ENCODE measurements around the gene PGLYRP4. TPM values are rescaled to one million over a fixed set of nuclear protein-coding genes. Genes with fewer than 3 reads are reported as not detected.

The PGLYRP4 gene
- total and polyA plus RNA-seq, 4 donors: not detected

Other genes starting within 250 kb of the PGLYRP4 start
- not detected for gene SPRR2F, start 235.3 kb downstream of the PGLYRP4 start, total RNA-seq
- not detected for gene SPRR2F, start 235.3 kb downstream of the PGLYRP4 start, polyA plus RNA-seq
- not detected for gene SPRR2G, start 198.0 kb downstream of the PGLYRP4 start, total RNA-seq
- gene SPRR2G, start 198.0 kb downstream of the PGLYRP4 start, polyA plus RNA-seq: not detected
- gene LELP1, start 145.4 kb downstream of the PGLYRP4 start, total RNA-seq: not detected
- not detected for gene LELP1, start 145.4 kb downstream of the PGLYRP4 start, polyA plus RNA-seq
- gene PRR9, start 131.3 kb downstream of the PGLYRP4 start, total RNA-seq: not detected
- gene PRR9, start 131.3 kb downstream of the PGLYRP4 start, polyA plus RNA-seq: not detected
- not detected for gene LORICRIN, start 89.2 kb downstream of the PGLYRP4 start, total RNA-seq
- gene LORICRIN, start 89.2 kb downstream of the PGLYRP4 start, polyA plus RNA-seq: not detected
- gene PGLYRP3, start 35.9 kb downstream of the PGLYRP4 start, total RNA-seq: not detected
- gene PGLYRP3, start 35.9 kb downstream of the PGLYRP4 start, polyA plus RNA-seq: not detected
- 100 to 1,000 TPM; 131 to 276 TPM for gene S100A9, start 9.0 kb upstream of the PGLYRP4 start, total RNA-seq
- 100 to 1,000 TPM; 110 to 485 TPM for gene S100A9, start 9.0 kb upstream of the PGLYRP4 start, polyA plus RNA-seq
- 10 to 100 TPM in 1 of 2 donors, 1 to 10 TPM in 1; 4.4 to 23.6 TPM for gene S100A12, start 26.8 kb upstream of the PGLYRP4 start, total RNA-seq
- 10 to 100 TPM in 1 of 2 donors, 1 to 10 TPM in 1; 1.7 to 58.6 TPM for gene S100A12, start 26.8 kb upstream of the PGLYRP4 start, polyA plus RNA-seq
- 100 to 1,000 TPM in 1 of 2 donors, 10 to 100 TPM in 1; 83.5 to 185 TPM for gene S100A8, start 42.2 kb upstream of the PGLYRP4 start, total RNA-seq
- gene S100A8, start 42.2 kb upstream of the PGLYRP4 start, polyA plus RNA-seq: 100 to 1,000 TPM in 1 of 2 donors, 10 to 100 TPM in 1; 48.2 to 218 TPM
- gene S100A7A, start 67.7 kb upstream of the PGLYRP4 start, total RNA-seq: not detected
- gene S100A7A, start 67.7 kb upstream of the PGLYRP4 start, polyA plus RNA-seq: not detected
- gene S100A7, start 111.8 kb upstream of the PGLYRP4 start, total RNA-seq: not detected
- gene S100A7, start 111.8 kb upstream of the PGLYRP4 start, polyA plus RNA-seq: not detected
- 1,000 to 10,000 TPM in 1 of 2 donors, 100 to 1,000 TPM in 1; 934 to 1,126 TPM for gene S100A6, start 187.2 kb upstream of the PGLYRP4 start, total RNA-seq
- gene S100A6, start 187.2 kb upstream of the PGLYRP4 start, polyA plus RNA-seq: 1,000 to 10,000 TPM; 3,932 to 5,181 TPM
- gene S100A5, start 192.1 kb upstream of the PGLYRP4 start, total RNA-seq: not detected
- not detected for gene S100A5, start 192.1 kb upstream of the PGLYRP4 start, polyA plus RNA-seq
- gene S100A4, start 197.0 kb upstream of the PGLYRP4 start, total RNA-seq: 100 to 1,000 TPM; 406 to 967 TPM
- 1,000 to 10,000 TPM; 3,369 to 4,033 TPM for gene S100A4, start 197.0 kb upstream of the PGLYRP4 start, polyA plus RNA-seq
- gene S100A3, start 200.4 kb upstream of the PGLYRP4 start, total RNA-seq: 1 to 10 TPM; 2.3 to 3.8 TPM
- 10 to 100 TPM in 1 of 2 donors, 1 to 10 TPM in 1; 3.0 to 11.7 TPM for gene S100A3, start 200.4 kb upstream of the PGLYRP4 start, polyA plus RNA-seq
- gene S100A2, start 217.0 kb upstream of the PGLYRP4 start, total RNA-seq: 1 to 10 TPM; 1.8 TPM
- gene S100A2, start 217.0 kb upstream of the PGLYRP4 start, polyA plus RNA-seq: 1 to 10 TPM; 2.1 to 6.4 TPM